H1 (cell line): Measurements from ENCODE around the gene SEMA5B.
A peak's percentile ranks its signal among the peaks of the same experiment; 100 is the strongest.

Experiments used
- BRCA1 ChIP-seq: IDR thresholded peaks from 2 replicates; pipeline ENCODE4 v1.6.1; 2012; ENCODE audit warnings: low read depth, low read length, improper control_type of control experiment
- CREB1 ChIP-seq: IDR thresholded peaks from 2 replicates; pipeline ENCODE4 v1.6.1; 2012; ENCODE audit warnings: inconsistent platforms
- CTCF ChIP-seq, 3 experiments: IDR thresholded peaks; 1 replicate in 2 of 3; 2 replicates in 1 of 3; pipeline versions ENCODE4 v1.5.1 to v1.6.1; 2011; ENCODE audit warnings: low read length in 3 of 3, mild to moderate bottlenecking in 3 of 3, inconsistent platforms in 2 of 3, low read depth in 1 of 3, moderate library complexity in 1 of 3; ENCODE audit not compliant: insufficient read depth in 1 of 3; ENCODE audit errors: control extremely low read depth in 1 of 3
- HDAC6 ChIP-seq: IDR thresholded peaks from one replicate; pipeline ENCODE4 v1.7.1; 2012; ENCODE audit warnings: low read depth, mild to moderate bottlenecking, inconsistent platforms, low read length, moderate library complexity
- MAFK ChIP-seq: IDR thresholded peaks from 2 replicates; pipeline ENCODE4 v1.6.1; 2012; ENCODE audit warnings: low read depth, mild to moderate bottlenecking, improper control_type of control experiment, low read length
- POLR2A ChIP-seq, 2 experiments: IDR thresholded peaks; 1 replicate in 1 of 2; 2 replicates in 1 of 2; pipeline ENCODE4 v1.6.1; 2011; ENCODE audit warnings: low read depth in 2 of 2, low read length in 2 of 2, mild to moderate bottlenecking in 2 of 2; ENCODE audit errors: control extremely low read depth in 1 of 2
- POLR2AphosphoS5 ChIP-seq: IDR thresholded peaks from 2 replicates; pipeline ENCODE4 v1.6.1; 2011; ENCODE audit warnings: low read depth, low read length
- SIN3A ChIP-seq, 2 experiments: IDR thresholded peaks in 1 of 2; conservative IDR thresholded peaks in 1 of 2; 2 replicates each; pipeline ENCODE4 v1.6.1; 2011 to 2012; ENCODE audit warnings: low read length in 2 of 2, improper control_type of control experiment in 1 of 2, low read depth in 1 of 2, mild to moderate bottlenecking in 1 of 2
- SUZ12 ChIP-seq: fragments of 200-600 bp; sonication (generic); IDR thresholded peaks from 2 replicates; pipeline ENCODE4 v1.6.1; 2012; ENCODE audit warnings: mild to moderate bottlenecking, inconsistent platforms, low read length, moderate library complexity, mixed read lengths

- 0 out of 2 replicates have a peak, but pooled peaks have one; percentile 6 for TF ChIP-seq CREB1
- peak in 1 of 3 experiments; percentile 6; a peak in 1 of 4 replicates for TF ChIP-seq CTCF (IDR thresholded peaks at IDR 0.05; ENCODE audit: control extremely low read depth in 1 of 3, insufficient read depth in 1 of 3, low read depth in 1 of 3, low read length in 3 of 3)
- peak in 1 of 2 experiments; percentile 36; a peak in 1 of 3 replicates for TF ChIP-seq POLR2A (IDR thresholded peaks at IDR 0.05; ENCODE audit: control extremely low read depth in 1 of 2, low read depth in 2 of 2, low read length in 2 of 2)
- no peak for TF ChIP-seq BRCA1
- TF ChIP-seq HDAC6: no peak
- no peak for TF ChIP-seq MAFK
- TF ChIP-seq SIN3A (conservative IDR thresholded peaks at IDR 0.05 in 1 of 2, IDR thresholded peaks at IDR 0.05 in 1 of 2; ENCODE audit: low read depth in 1 of 2, low read length in 2 of 2): 0 out of 4 replicates have a peak, but pooled peaks have one; percentile 5 to 11
- TF ChIP-seq POLR2AphosphoS5: no peak
- TF ChIP-seq SUZ12: peak; percentile 48; the same call in 1 of the 2 replicates
Observed at GRCh38 chr3:123026565-123027291, 835 bp downstream of the SEMA5B start.
